Non-pigmented ciliary epithelial cell (primary cell): ENCODE data around the gene ANKS4B.
"Not testable (repeated sequence)": the region's sequence is repeated elsewhere in the genome, so short reads cannot be mapped to it uniquely, and the experiment has no call there.

Experiments used
- DNase-seq: peaks from one replicate; pipeline ENCODE4 v3.0.0-alpha.2; 2010; ENCODE audit warnings: low read depth

Gene ANKS4B

GRCh38 chr16:21233521-21234150 is at the start of gene ANKS4B:
ANKS4B (plus strand) TSS chr16:21233699; CDS start chr16:21233738, 39 bp downstream.
- DNase-seq = no peak

- DNase-seq = no peak
Observed at GRCh38 chr16:21183995-21184394, 49.5 kb upstream of the ANKS4B start.

GRCh38 chr16:21184834-21185233 is 48.7 kb upstream of the ANKS4B start:
- DNase-seq = no peak

DNA sequence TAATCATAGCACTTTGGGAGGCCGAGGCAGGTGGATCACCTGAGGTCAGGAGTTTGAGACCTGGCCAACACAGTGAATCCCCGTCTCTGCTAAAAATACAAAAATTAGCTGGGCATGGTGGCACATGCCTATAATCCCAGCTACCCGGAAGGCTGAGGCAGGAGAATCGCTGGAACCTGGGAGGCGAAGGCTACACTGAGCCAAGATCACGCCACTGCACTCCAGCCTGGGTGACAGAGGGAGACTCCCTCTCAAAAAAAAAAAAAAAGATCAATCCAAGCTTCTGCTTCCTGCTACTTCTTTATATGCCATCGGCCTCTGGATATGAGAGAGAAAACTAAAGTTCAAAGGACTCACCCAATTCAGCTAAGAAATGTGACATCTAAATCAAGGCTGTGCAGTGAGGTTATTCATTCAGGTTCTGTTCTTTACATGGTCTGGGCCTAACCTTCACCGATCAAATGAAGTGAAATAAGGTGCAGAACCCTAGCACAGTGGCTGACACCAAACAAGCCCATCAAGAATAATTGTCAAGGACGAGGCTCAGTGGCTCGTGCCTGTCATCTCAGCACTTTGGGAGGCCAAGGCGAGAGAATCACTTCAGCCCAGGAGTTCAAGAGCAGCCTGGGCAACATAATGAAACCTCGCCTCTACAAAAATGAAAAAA is 47.7 kb upstream of the ANKS4B start:
- DNase-seq = no peak

GRCh38 chr16:21186326-21186691 is 47.2 kb upstream of the ANKS4B start:
- DNase-seq = no peak

- DNase-seq = no peak
Observed at GRCh38 chr16:21189311-21189710, 44.2 kb upstream of the ANKS4B start.

GRCh38 chr16:21190013-21190412 is 43.5 kb upstream of the ANKS4B start:
- no peak for DNase-seq

- DNase-seq = no peak
Observed at GRCh38 chr16:21190599-21190998, 42.9 kb upstream of the ANKS4B start.

DNA sequence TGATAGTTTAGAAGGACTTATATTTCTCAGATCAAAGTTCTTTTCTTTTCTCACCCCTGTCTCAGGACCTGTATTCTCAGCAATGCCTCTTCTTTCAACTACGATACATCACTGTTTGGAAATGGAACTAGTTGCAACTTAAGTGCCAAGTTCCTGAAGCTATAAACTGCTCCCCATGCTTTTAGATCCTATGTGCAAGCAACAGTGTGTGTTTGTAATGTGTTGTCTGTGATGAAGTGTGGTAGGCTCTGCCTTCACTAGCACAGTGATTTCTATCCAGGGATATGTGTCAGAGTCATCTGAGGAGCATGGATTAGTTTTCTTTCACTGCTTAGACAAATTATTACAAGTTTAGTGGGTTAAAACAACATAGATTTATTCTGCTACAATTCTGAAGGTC is 40.5 kb upstream of the ANKS4B start:
- no peak for DNase-seq

- peak; percentile 14 for DNase-seq
Observed at GRCh38 chr16:21194771-21195301, 38.7 kb upstream of the ANKS4B start.

DNA sequence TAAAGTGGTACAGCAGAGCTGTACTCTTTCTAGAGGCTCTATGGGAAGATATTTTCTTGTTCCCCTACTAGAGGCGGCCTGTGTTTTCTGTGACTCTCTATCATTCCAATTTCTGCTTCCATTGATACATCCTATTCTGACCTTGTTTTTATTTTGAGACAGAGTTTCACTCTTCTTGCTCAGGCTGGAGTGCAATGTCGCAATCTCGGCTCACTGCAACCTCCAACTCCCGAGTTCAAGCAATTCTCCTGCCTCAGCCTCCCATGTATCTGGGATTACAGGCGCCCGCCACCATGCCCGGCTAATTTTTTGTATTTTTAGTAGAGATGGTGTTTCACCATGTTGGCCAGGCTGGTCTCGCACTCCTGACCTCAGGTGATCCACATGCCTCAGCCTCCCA is 38.2 kb upstream of the ANKS4B start:
- not testable (repeated sequence) for DNase-seq

GRCh38 chr16:21197112-21197511 is 36.4 kb upstream of the ANKS4B start:
- no peak for DNase-seq

DNA sequence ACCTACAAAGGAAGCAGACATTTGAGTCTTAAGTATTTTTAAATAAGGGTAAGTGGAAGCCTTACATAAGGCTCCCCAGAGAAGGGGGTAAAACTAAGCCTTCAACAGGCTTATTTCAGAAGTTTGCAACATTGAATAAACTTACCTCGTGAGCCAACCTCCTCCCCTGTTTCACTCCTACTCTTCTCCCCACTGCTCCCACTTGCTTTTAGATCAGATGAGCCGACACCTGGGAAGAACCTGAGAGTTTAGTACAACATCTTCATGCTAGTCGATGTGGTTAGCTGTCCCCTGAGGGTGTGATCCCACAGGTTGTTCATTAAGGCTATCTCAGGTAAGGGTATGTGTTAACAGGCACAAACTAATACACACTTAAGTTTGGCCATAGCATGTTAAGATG is 35.9 kb upstream of the ANKS4B start:
- DNase-seq = no peak

GRCh38 chr16:21199607-21200218 is 33.8 kb upstream of the ANKS4B start:
- no peak for DNase-seq

GRCh38 chr16:21203155-21203797 is 30.2 kb upstream of the ANKS4B start:
- no peak for DNase-seq

DNA sequence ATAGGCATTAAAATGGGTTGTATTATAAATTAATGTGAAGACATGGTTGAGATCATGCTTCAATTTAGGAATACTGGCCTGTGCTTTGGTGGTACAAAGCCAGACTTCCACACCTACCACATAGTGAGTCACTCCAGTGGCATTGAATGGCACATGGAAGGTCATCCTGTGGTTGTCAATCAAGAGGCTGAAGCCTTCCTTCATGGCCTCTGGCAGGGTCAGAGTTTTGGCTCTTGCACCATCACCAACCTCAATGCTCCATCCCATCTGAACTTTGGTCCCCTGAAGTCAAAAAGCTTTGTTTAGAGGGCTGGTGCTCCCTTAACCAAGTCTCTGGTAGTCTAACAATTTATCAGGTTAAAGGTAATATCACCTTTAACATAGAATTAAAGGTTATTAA is 28.2 kb upstream of the ANKS4B start:
- DNase-seq = no peak

DNA sequence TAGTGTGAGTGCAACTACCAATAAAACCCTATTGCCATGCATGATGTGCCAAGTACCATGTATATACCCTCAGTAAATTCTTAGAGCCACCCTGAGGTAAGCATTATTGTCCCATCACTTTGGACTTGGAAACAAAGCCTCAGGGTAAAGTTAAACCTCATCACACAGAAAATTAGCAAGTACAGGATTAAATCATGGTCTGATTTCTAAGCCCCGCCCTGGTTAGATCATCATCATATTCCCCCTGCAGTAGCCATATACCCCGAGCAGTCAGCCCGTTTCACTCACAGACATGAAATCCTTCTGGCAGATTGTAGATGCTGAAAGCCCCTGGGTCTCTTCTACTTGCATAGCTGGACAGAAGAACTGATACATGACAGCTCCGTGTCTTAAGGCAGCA is 26.9 kb upstream of the ANKS4B start:
- DNase-seq = no peak

DNA sequence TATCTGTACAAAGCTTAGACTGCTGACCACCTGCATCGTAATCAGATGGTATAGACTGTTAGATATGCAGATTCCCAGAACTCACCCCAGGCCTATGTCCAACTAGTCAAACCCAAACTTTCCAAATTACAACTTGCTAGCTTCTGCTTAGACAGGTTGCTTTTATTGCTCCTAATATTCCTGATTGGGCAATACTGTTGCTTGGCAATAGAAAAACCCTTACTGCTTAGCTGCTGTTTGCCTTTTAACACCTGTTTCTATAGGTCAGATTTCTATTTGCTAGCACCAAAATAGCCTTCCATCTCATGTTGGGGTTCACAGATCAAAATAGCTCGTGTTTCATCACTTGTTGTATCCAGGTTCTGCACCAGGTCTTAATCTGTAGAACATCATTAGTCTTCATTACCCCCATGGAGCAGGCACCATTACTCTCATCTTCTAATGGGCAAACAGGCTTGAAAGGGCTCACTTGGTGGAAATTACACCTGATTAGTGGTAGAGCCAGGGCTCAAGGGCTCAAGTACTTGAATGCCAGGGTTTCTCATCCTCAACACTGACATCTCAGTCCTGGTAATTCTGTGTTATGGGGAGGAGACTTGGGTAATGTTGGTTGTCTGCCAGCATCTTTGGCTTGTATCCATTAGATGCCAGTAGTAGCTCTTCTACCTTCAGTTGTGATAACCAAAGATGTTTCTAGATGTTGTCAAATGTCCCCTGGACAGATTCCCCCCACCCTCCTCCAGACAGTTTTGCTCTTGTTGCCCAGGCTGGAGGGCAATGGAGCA is 24.9 kb upstream of the ANKS4B start:
- no peak for DNase-seq

DNA sequence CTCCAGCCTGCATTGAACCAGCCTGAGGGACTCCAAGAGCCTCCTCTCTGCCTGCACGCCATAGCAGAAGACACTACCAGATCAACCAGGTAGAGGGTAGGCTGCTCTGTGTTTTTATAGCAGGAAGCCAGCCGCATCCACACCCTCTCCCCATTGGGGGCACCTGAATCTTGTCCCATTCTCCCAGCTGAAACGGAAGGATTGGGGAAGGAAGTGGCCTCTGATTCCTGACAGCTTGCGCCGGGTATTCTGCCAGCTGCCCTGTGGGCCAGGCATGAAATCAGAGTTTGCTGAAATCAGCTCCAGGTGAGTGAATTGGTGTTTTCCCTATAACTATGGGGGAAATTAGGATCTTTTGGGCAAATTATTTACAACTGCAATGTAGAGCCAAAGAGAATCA is 22.0 kb upstream of the ANKS4B start, which contains the start of gene ZP2:
ZP2 (minus strand) TSS at position 89 of the 400 bp plus-strand sequence; CDS start at position 62, 27 bp downstream.
- DNase-seq = no peak

- DNase-seq = no peak
Observed at GRCh38 chr16:21214086-21214485, 19.4 kb upstream of the ANKS4B start.

DNA sequence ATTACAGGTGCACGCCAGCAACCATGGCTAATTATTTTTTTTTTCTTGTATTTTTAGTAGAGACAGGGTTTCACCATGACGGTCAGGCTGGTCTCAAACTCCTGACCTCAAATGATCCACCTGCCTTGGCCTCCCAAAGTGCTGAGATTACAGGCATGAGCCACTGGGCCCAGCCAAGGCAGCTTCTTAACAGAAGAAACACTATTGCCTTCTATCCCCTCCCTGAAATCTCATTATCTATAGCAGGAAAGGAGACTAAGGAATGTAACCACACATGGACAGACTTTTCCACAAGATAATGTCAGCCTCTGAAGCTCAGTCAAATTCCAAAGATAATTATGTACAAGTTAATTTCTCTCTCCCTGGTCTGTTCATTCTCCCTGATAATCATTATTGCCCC is 16.4 kb upstream of the ANKS4B start:
- DNase-seq = no peak

DNA sequence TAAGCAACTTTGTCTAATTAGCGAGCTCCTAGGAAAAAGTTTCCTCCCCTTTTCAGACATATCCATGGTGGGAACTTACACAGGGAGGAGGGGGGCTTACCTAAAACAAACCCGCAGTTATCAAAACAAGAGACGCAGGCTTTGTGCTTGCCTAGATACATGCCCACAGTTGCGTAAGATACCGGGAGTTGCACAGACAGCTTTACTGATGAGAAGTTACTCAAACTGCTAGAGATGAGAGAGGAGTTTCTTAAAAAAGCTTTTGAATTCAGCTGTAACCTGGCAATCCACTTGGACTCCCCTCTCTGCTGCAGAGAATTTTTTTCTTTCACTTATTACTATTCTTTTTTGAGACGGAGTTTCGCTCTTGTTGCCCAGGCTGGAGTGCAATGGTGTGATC is 15.3 kb upstream of the ANKS4B start:
- DNase-seq = no peak
